Measurements from ENCODE around the gene XPNPEP1.

Gene XPNPEP1

GRCh38 chr10:109861081-109861480 is 62.2 kb downstream of the XPNPEP1 start:
- DNase-seq: no peak

GRCh38 chr10:109859221-109859620 is 64.1 kb downstream of the XPNPEP1 start:
- no peak for DNase-seq

GRCh38 chr10:109855746-109856145 is 67.6 kb downstream of the XPNPEP1 start:
- no peak for DNase-seq

GRCh38 chr10:109853921-109854320 is 69.4 kb downstream of the XPNPEP1 start:
- no peak for DNase-seq

GRCh38 chr10:109852475-109853037 is 70.8 kb downstream of the XPNPEP1 start:
- DNase-seq: peak; percentile 29 to 64 (median 48)

GRCh38 chr10:109851616-109852474 is 71.5 kb downstream of the XPNPEP1 start:
- DNase-seq: no peak

GRCh38 chr10:109846832-109847231 is 76.5 kb downstream of the XPNPEP1 start:
- DNase-seq: no peak

GRCh38 chr10:109845308-109845707 is 78.0 kb downstream of the XPNPEP1 start:
- no peak for DNase-seq

- DNase-seq: no peak
Observed at GRCh38 chr10:109838592-109839244, 84.6 kb downstream of the XPNPEP1 start.

- DNase-seq: no peak
Observed at GRCh38 chr10:109837384-109837783, 85.9 kb downstream of the XPNPEP1 start.

- no peak for DNase-seq
Observed at GRCh38 chr10:109835257-109835656, 88.1 kb downstream of the XPNPEP1 start.

- DNase-seq: no peak
Observed at GRCh38 chr10:109831846-109832245, 91.5 kb downstream of the XPNPEP1 start.

GRCh38 chr10:109824206-109824605 is 99.1 kb downstream of the XPNPEP1 start:
- DNase-seq: no peak

GRCh38 chr10:109823196-109823595 is 100.1 kb downstream of the XPNPEP1 start:
- no peak for DNase-seq

- DNase-seq: no peak
Observed at GRCh38 chr10:109821672-109822071, 101.6 kb downstream of the XPNPEP1 start.

- no peak for DNase-seq
Observed at GRCh38 chr10:109820620-109821405, 102.5 kb downstream of the XPNPEP1 start.

- no peak for DNase-seq
Observed at GRCh38 chr10:109819807-109820206, 103.5 kb downstream of the XPNPEP1 start.
